Fibroblast of lung (primary cell): ENCODE results near the gene CNNM1. TPM values are rescaled to one million over a fixed set of nuclear protein-coding genes. Genes with fewer than 3 reads are reported as not detected.

Source experiments
- DNase-seq, 2 donors: peaks; one replicate each; pipeline versions ENCODE4 v3.0.0 to v3.0.0-alpha.2; 2010; ENCODE audit warnings: low read depth in 2 of 2
- H2AFZ ChIP-seq: 2 replicates; pipeline ENCODE4 v1.5.1; 2012; ENCODE audit warnings: low read length, control low read depth, inconsistent platforms
- H3K27ac ChIP-seq: 2 replicates; pipeline ENCODE4 v1.5.1; 2011; ENCODE audit warnings: low read length, control low read depth; ENCODE audit not compliant: insufficient read depth
- H3K27me3 ChIP-seq: 2 replicates; pipeline ENCODE4 v1.5.1; 2011; ENCODE audit warnings: mild to moderate bottlenecking, low read length; ENCODE audit not compliant: control insufficient read depth, insufficient read depth
- H3K36me3 ChIP-seq: 2 replicates; pipeline ENCODE4 v1.5.1; 2011; ENCODE audit warnings: low read length; ENCODE audit not compliant: control insufficient read depth, insufficient read depth
- H3K4me1 ChIP-seq: 2 replicates; pipeline ENCODE4 v1.5.1; 2011; ENCODE audit warnings: low read length; ENCODE audit not compliant: control insufficient read depth, insufficient read depth; ENCODE audit errors: extremely low read depth
- H3K4me2 ChIP-seq: 2 replicates; pipeline ENCODE4 v1.5.1; 2011; ENCODE audit warnings: low read length, control low read depth; ENCODE audit not compliant: insufficient read depth; ENCODE audit errors: extremely low read depth
- H3K4me3 ChIP-seq, 4 experiments: fragments of 200-600 bp in 1 of 4; sonication (generic) in 1 of 4; replicated peaks in 1 of 4; 2 replicates each; pipeline ENCODE4 v1.5.1; 2011 to 2016; ENCODE audit warnings: low read length in 4 of 4, low read depth in 3 of 4, mild to moderate bottlenecking in 3 of 4, control low read depth in 2 of 4, inconsistent platforms in 1 of 4, mixed read lengths in 1 of 4; ENCODE audit not compliant: insufficient read depth in 1 of 4; ENCODE audit errors: control extremely low read depth in 1 of 4
- H3K79me2 ChIP-seq: 2 replicates; pipeline ENCODE4 v1.5.1; 2012; ENCODE audit warnings: mild to moderate bottlenecking, low read length, inconsistent platforms; ENCODE audit not compliant: control insufficient read depth, insufficient read depth
- H3K9ac ChIP-seq: 2 replicates; pipeline ENCODE4 v1.5.1; 2011; ENCODE audit warnings: mild to moderate bottlenecking, low read length, control low read depth; ENCODE audit not compliant: insufficient read depth
- H3K9me3 ChIP-seq: 2 replicates; pipeline ENCODE4 v1.5.1; 2012; ENCODE audit warnings: low read depth, low read length; ENCODE audit not compliant: control insufficient read depth, insufficient read depth
- H4K20me1 ChIP-seq: 2 replicates; pipeline ENCODE4 v1.5.1; 2011; ENCODE audit warnings: low read length; ENCODE audit not compliant: control insufficient read depth, insufficient read depth; ENCODE audit errors: extremely low read depth
- CTCF ChIP-seq, 2 donors: IDR thresholded peaks in 1 of 2; conservative IDR thresholded peaks in 1 of 2; 1 replicate in 1 of 2; 2 replicates in 1 of 2; pipeline ENCODE4 v1.5.1; 2011 to 2012; ENCODE audit warnings: low read length in 2 of 2, control low read depth in 1 of 2, inconsistent platforms in 1 of 2, low read depth in 1 of 2, mild to moderate bottlenecking in 1 of 2
- EZH2 ChIP-seq: IDR thresholded peaks from 2 replicates; pipeline ENCODE4 v1.5.1; 2012; ENCODE audit warnings: low read length, control low read depth, mild to moderate bottlenecking; ENCODE audit errors: missing control alignments
- polyA plus RNA-seq, 2 donors: library from polyadenylated mRNA; depleted of rRNA in 1 of 2; stranded (reverse) in 1 of 2; unstranded in 1 of 2; fragments of >200 nt; gene quantifications; 2 replicates each; pipeline ENCODE4 v1.2.1, GENCODE V29; 2011 to 2012; ENCODE audit warnings: missing spikeins in 1 of 2
- total RNA-seq: library from RNA; depleted of rRNA; stranded (reverse); fragments of >200 nt; gene quantifications from 2 replicates; pipeline ENCODE4 v1.2.1, GENCODE V29; 2014

CNNM1 gene
- total and polyA plus RNA-seq, 2 donors (not counting 1 experiment from before 2014, with no cell fraction given) = 0.20 to 0.66 TPM

- no peaks in the 10 kb centered on the region for H3K9me3 ChIP-seq
- no peaks in the 10 kb centered on the region for H3K79me2 ChIP-seq
- no peak overlapping the region for H3K4me2 ChIP-seq
- H3K27me3 ChIP-seq = no peaks in the 10 kb centered on the region
- no peaks in the 10 kb centered on the region for H4K20me1 ChIP-seq
- no peak for DNase-seq
- H2AFZ ChIP-seq = no peak overlapping the region
- no peak for TF ChIP-seq CTCF (conservative IDR thresholded peaks at IDR 0.05 in 1 of 2, IDR thresholded peaks at IDR 0.05 in 1 of 2; ENCODE audit: low read depth in 1 of 2, low read length in 2 of 2)
- TF ChIP-seq EZH2 = no peak
- no peak overlapping the region for H3K27ac ChIP-seq
- no peak overlapping the region for H3K4me3 ChIP-seq
- no peak overlapping the region for H3K9ac ChIP-seq
- no peaks in the 10 kb centered on the region for H3K4me1 ChIP-seq
- H3K36me3 ChIP-seq = no peaks in the 10 kb centered on the region
Measured at GRCh38 chr10:99421233-99421739, 92.1 kb downstream of the CNNM1 start.

- H3K9ac ChIP-seq = no peak overlapping the region
- H3K4me2 ChIP-seq = no peak overlapping the region
- no peak overlapping the region for H2AFZ ChIP-seq
- no peaks in the 10 kb centered on the region for H3K4me1 ChIP-seq
- no peaks in the 10 kb centered on the region for H3K79me2 ChIP-seq
- no peaks in the 10 kb centered on the region for H3K9me3 ChIP-seq
- no peaks in the 10 kb centered on the region for H3K36me3 ChIP-seq
- no peak overlapping the region for H3K27ac ChIP-seq
- no peak for TF ChIP-seq CTCF (conservative IDR thresholded peaks at IDR 0.05 in 1 of 2, IDR thresholded peaks at IDR 0.05 in 1 of 2; ENCODE audit: low read depth in 1 of 2, low read length in 2 of 2)
- no peak for DNase-seq
- H3K27me3 ChIP-seq = no peaks in the 10 kb centered on the region
- no peak overlapping the region for H3K4me3 ChIP-seq
- no peaks in the 10 kb centered on the region for H4K20me1 ChIP-seq
Measured at GRCh38 chr10:99422529-99423096, 93.5 kb downstream of the CNNM1 start.

GRCh38 chr10:99424656-99425055 is 95.5 kb downstream of the CNNM1 start:
- H3K9ac ChIP-seq = no peak overlapping the region
- H2AFZ ChIP-seq = no peak overlapping the region
- no peak for DNase-seq
- no peaks in the 10 kb centered on the region for H4K20me1 ChIP-seq
- no peaks in the 10 kb centered on the region for H3K9me3 ChIP-seq
- H3K79me2 ChIP-seq = peaks cover 2% of the 10 kb centered on the region
- H3K27ac ChIP-seq = no peak overlapping the region
- no peaks in the 10 kb centered on the region for H3K27me3 ChIP-seq
- no peaks in the 10 kb centered on the region for H3K36me3 ChIP-seq
- H3K4me3 ChIP-seq = no peak overlapping the region
- TF ChIP-seq CTCF (conservative IDR thresholded peaks at IDR 0.05 in 1 of 2, IDR thresholded peaks at IDR 0.05 in 1 of 2; ENCODE audit: low read depth in 1 of 2, low read length in 2 of 2) = no peak
- TF ChIP-seq EZH2 = no peak
- H3K4me2 ChIP-seq = no peak overlapping the region
- H3K4me1 ChIP-seq = no peaks in the 10 kb centered on the region
